WTC11 (cell line): ENCODE data around the gene GAS2. TPM values are rescaled to one million over a fixed set of nuclear protein-coding genes. Genes with fewer than 3 reads are reported as not detected.

Experiments used
- ATAC-seq: fragments of 200-7000 bp; cut with Tn5 transposase; 2 replicates; pipeline ENCODE4 v1.10.0; 2021; ENCODE audit warnings: mild to moderate bottlenecking, moderate library complexity
- CTCF ChIA-PET: fragments of 300-600 bp; sonication (Branson Sonifier 250); formaldehyde crosslinking; loops from one replicate; lab custom pipeline; 2021; ENCODE audit warnings: antibody characterized with exemption; lab: Charles Lee
- POLR2A ChIA-PET: fragments of 350-600 bp; sonication (Branson Sonifier 250); formaldehyde crosslinking; loops from one replicate; lab custom pipeline; 2021; ENCODE audit warnings: antibody characterized with exemption; lab: Charles Lee
- DNase-seq: peaks from one replicate; pipeline ENCODE4 v3.0.0; 2021; ENCODE audit warnings: low spot score
- H3K27ac Mint-ChIP-seq: 2 replicates; pipeline ENCODE4 v1.8.0; 2021; ENCODE audit warnings: mixed read lengths
- H3K27me3 Mint-ChIP-seq: 2 replicates; pipeline ENCODE4 v1.8.0; 2021; ENCODE audit warnings: low read depth, mild to moderate bottlenecking, moderate library complexity, mixed read lengths
- H3K36me3 Mint-ChIP-seq: 2 replicates; pipeline ENCODE4 v1.8.0; 2021; ENCODE audit warnings: mixed read lengths
- H3K4me1 Mint-ChIP-seq: 2 replicates; pipeline ENCODE4 v1.8.0; 2022; ENCODE audit warnings: mixed read lengths
- H3K4me3 Mint-ChIP-seq: 2 replicates; pipeline ENCODE4 v1.8.0; 2021; ENCODE audit warnings: mild to moderate bottlenecking, moderate library complexity, mixed read lengths
- H3K9me3 Mint-ChIP-seq: 2 replicates; pipeline ENCODE4 v1.8.0; 2021; ENCODE audit warnings: mixed read lengths
- ATF3 ChIP-seq: sonication (generic); formaldehyde crosslinking; conservative IDR thresholded peaks from 2 replicates; pipeline ENCODE4 v1.8.1; 2022; ENCODE audit warnings: mild to moderate bottlenecking, missing genetic modification reagents
- CREB1 ChIP-seq: sonication (generic); formaldehyde crosslinking; IDR thresholded peaks from 2 replicates; pipeline ENCODE4 v1.8.0; 2023; ENCODE audit warnings: mild to moderate bottlenecking, missing genetic modification reagents
- CREM ChIP-seq: sonication (generic); formaldehyde crosslinking; IDR thresholded peaks from 2 replicates; pipeline ENCODE4 v1.8.1; 2022; ENCODE audit warnings: mild to moderate bottlenecking, missing genetic modification reagents, moderate library complexity
- CTCF ChIP-seq: fragments of 200-600 bp; IDR thresholded peaks from 2 replicates; pipeline ENCODE4 v1.8.0; 2022; ENCODE audit warnings: antibody characterized with exemption
- EMX1 ChIP-seq: fragments of 250-450 bp; sonication (Bioruptor Pico); IDR thresholded peaks from 2 replicates; pipeline ENCODE4 v1.8.0; 2021; ENCODE audit warnings: mild to moderate bottlenecking
- GRHL2 ChIP-seq: fragments of 250-450 bp; sonication (Bioruptor Pico); IDR thresholded peaks from 2 replicates; pipeline ENCODE4 v1.8.0; 2022; ENCODE audit warnings: mild to moderate bottlenecking, moderate library complexity; ENCODE audit not compliant: insufficient replicate concordance, severe bottlenecking
- GTF2I ChIP-seq: fragments of 250-450 bp; sonication (Bioruptor Pico); conservative IDR thresholded peaks from 2 replicates; pipeline ENCODE4 v1.4.0; 2021; ENCODE audit warnings: mild to moderate bottlenecking
- JUN ChIP-seq: sonication (generic); formaldehyde crosslinking; IDR thresholded peaks from 2 replicates; pipeline ENCODE4 v1.8.0; 2023; ENCODE audit warnings: mild to moderate bottlenecking, missing genetic modification reagents
- MYBL2 ChIP-seq: sonication (generic); formaldehyde crosslinking; IDR thresholded peaks from 2 replicates; pipeline ENCODE4 v1.8.1; 2023; ENCODE audit warnings: mild to moderate bottlenecking, moderate library complexity, missing genetic modification reagents
- PRDM15 ChIP-seq: sonication (generic); formaldehyde crosslinking; IDR thresholded peaks from 2 replicates; pipeline ENCODE4 v1.8.0; 2022; ENCODE audit warnings: missing genetic modification reagents
- ZBTB43 ChIP-seq: sonication (generic); formaldehyde crosslinking; IDR thresholded peaks from 2 replicates; pipeline ENCODE4 v1.8.1; 2023; ENCODE audit warnings: mild to moderate bottlenecking, missing genetic modification reagents
- ZNF263 ChIP-seq: sonication (generic); formaldehyde crosslinking; IDR thresholded peaks from 2 replicates; pipeline ENCODE4 v1.8.1; 2022; ENCODE audit warnings: low read depth, mild to moderate bottlenecking, moderate library complexity, missing genetic modification reagents
- ZSCAN18 ChIP-seq: fragments of 250-450 bp; sonication (Bioruptor Pico); IDR thresholded peaks from 2 replicates; pipeline ENCODE4 v2.1.2; 2022; ENCODE audit warnings: mild to moderate bottlenecking, moderate library complexity
- total RNA-seq: library from RNA; stranded (reverse); gene quantifications from 3 replicates; pipeline ENCODE4 v1.2.3, GENCODE V29; 2021
- TF ChIP-seq, protein P1 (sequence below): sonication (generic); formaldehyde crosslinking; IDR thresholded peaks from 2 replicates; pipeline ENCODE4 v1.8.0; 2023; ENCODE audit warnings: missing genetic modification reagents, mild to moderate bottlenecking, borderline replicate concordance
- TF ChIP-seq, protein P2 (sequence below): fragments of 250-450 bp; sonication (Bioruptor Pico); conservative IDR thresholded peaks from 2 replicates; pipeline ENCODE4 v1.9.0; 2021; ENCODE audit warnings: mild to moderate bottlenecking

Gene GAS2
- total RNA-seq, 1 experiment from 2014 or later: 1.8 TPM

- TF ChIP-seq CTCF (no peak), MYBL2 (CRISPR knock-in tag) (no peak)
These were observed 166.1 kb downstream of the GAS2 start (continued) for GRCh38 chr11:22832315-22833015.

GRCh38 chr11:22846726-22847125 is 180.3 kb downstream of the GAS2 start:
- Mint-ChIP-seq H3K9me3 (peaks cover 35% of the 10 kb centered on the region), H3K4me3 (no peak overlapping the region), H3K27me3 (no peaks in the 10 kb centered on the region), H3K27ac (no peak overlapping the region), H3K4me1 (no peaks in the 10 kb centered on the region), H3K36me3 (peaks cover 9% of the 10 kb centered on the region)
- ATAC-seq (no peak), DNase-seq (no peak)
- POLR2A ChIA-PET: no interaction called here
- CTCF ChIA-PET: no interaction called here
- TF ChIP-seq ATF3 (no peak), JUN (CRISPR knock-in tag) (no peak), ZBTB43 (CRISPR knock-in tag) (no peak), GTF2I (CRISPR knock-in tag) (no peak), ZSCAN18 (CRISPR knock-in tag) (no peak), CREM (CRISPR knock-in tag) (no peak)
- TF ChIP-seq, protein P1, sequence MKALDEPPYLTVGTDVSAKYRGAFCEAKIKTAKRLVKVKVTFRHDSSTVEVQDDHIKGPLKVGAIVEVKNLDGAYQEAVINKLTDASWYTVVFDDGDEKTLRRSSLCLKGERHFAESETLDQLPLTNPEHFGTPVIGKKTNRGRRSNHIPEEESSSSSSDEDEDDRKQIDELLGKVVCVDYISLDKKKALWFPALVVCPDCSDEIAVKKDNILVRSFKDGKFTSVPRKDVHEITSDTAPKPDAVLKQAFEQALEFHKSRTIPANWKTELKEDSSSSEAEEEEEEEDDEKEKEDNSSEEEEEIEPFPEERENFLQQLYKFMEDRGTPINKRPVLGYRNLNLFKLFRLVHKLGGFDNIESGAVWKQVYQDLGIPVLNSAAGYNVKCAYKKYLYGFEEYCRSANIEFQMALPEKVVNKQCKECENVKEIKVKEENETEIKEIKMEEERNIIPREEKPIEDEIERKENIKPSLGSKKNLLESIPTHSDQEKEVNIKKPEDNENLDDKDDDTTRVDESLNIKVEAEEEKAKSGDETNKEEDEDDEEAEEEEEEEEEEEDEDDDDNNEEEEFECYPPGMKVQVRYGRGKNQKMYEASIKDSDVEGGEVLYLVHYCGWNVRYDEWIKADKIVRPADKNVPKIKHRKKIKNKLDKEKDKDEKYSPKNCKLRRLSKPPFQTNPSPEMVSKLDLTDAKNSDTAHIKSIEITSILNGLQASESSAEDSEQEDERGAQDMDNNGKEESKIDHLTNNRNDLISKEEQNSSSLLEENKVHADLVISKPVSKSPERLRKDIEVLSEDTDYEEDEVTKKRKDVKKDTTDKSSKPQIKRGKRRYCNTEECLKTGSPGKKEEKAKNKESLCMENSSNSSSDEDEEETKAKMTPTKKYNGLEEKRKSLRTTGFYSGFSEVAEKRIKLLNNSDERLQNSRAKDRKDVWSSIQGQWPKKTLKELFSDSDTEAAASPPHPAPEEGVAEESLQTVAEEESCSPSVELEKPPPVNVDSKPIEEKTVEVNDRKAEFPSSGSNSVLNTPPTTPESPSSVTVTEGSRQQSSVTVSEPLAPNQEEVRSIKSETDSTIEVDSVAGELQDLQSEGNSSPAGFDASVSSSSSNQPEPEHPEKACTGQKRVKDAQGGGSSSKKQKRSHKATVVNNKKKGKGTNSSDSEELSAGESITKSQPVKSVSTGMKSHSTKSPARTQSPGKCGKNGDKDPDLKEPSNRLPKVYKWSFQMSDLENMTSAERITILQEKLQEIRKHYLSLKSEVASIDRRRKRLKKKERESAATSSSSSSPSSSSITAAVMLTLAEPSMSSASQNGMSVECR (CRISPR knock-in tag): no peak

GRCh38 chr11:22851477-22851876 is 185.1 kb downstream of the GAS2 start:
- H3K27ac Mint-ChIP-seq: no peak overlapping the region
- POLR2A ChIA-PET: no interaction called here
- peaks cover 18% of the 10 kb centered on the region for H3K9me3 Mint-ChIP-seq
- H3K27me3 Mint-ChIP-seq: no peaks in the 10 kb centered on the region; the same call in 1 of the 2 replicates
- no peak overlapping the region for H3K4me3 Mint-ChIP-seq
- no peak for DNase-seq
- H3K4me1 Mint-ChIP-seq: no peaks in the 10 kb centered on the region
- ATAC-seq: no peak
- CTCF ChIA-PET: interaction anchor here (2.9 kb wide), 1 partner anchor 22 kb away, joined by 10 read pairs; the partner anchor contains the start of gene SVIP
- H3K36me3 Mint-ChIP-seq: no peaks in the 10 kb centered on the region
- TF ChIP-seq PRDM15 (CRISPR knock-in tag): no peak
- TF ChIP-seq, protein P2, sequence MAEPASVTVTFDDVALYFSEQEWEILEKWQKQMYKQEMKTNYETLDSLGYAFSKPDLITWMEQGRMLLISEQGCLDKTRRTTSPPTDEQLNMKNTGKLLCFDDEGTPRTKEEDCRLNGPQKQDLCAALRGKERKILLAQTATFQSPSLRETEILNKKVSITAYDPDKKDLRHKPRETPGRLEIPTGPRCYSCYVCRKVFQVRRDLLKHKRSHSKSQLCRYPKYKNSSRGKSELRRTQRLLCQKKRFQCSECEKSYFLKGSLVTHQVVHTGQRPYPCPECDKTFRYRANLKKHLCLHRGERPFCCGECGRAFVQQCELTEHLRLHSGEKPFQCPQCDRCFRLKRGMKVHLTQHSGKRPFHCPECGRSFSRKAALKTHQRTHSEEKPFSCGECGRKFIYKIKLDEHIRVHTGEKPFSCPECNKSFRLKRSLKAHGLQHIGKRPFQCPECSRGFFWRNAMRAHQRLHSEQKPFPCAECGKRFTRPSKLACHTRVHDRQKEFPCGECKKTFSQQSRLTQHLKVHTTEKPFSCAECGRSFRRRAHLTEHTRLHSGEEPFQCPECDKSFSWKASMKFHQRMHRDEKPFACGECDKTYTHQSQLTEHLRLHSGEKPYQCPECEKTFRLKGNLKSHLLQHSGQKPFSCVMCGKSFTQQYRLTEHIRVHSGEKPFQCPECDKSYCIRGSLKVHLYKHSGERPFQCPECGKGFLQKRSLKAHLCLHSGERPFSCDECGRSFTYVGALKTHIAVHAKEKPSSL (CRISPR knock-in tag): no peak
- no peak for TF ChIP-seq CREB1 (CRISPR knock-in tag)
- no peak for TF ChIP-seq ZNF263 (CRISPR knock-in tag)
- no peak for TF ChIP-seq EMX1 (CRISPR knock-in tag)
- TF ChIP-seq ATF3: no peak
- TF ChIP-seq GRHL2 (CRISPR knock-in tag): no peak
